Bronchial epithelial cell (primary cell): ENCODE data around the gene NFIA. TPM values are rescaled to one million over a fixed set of nuclear protein-coding genes. Genes with fewer than 3 reads are reported as not detected.

Experiments used
- DNase-seq: peaks from one replicate; pipeline ENCODE4 v3.0.0-alpha.2; 2010; ENCODE audit warnings: low read depth
- FAIRE-seq: peaks from 2 replicates; lab custom pipeline; 2011; peaks lifted over from hg19 to GRCh38; lab: Jason Lieb, UNC
- H3K27me3 ChIP-seq: 2 replicates; pipeline ENCODE4 v1.5.1; 2011; ENCODE audit warnings: low read length; ENCODE audit not compliant: control insufficient read depth, insufficient read depth
- H3K36me3 ChIP-seq: 2 replicates; pipeline ENCODE4 v1.5.1; 2011; ENCODE audit warnings: low read length; ENCODE audit not compliant: control insufficient read depth, insufficient read depth
- H3K4me3 ChIP-seq: 2 replicates; pipeline ENCODE4 v1.5.1; 2011; ENCODE audit warnings: mild to moderate bottlenecking, low read depth, low read length, control low read depth
- CTCF ChIP-seq: IDR thresholded peaks from 2 replicates; pipeline ENCODE4 v1.5.1; 2011; ENCODE audit warnings: mild to moderate bottlenecking, moderate library complexity, low read length, control low read depth, inconsistent platforms; ENCODE audit not compliant: insufficient read depth, severe bottlenecking
- total RNA-seq: library from RNA; depleted of rRNA; stranded (reverse); fragments of >200 nt; gene quantifications from 2 replicates; pipeline ENCODE4 v1.2.1, GENCODE V29; 2014

NFIA gene
- total RNA-seq, 1 donor from 2014 or later, result 7.4 TPM

- no peaks in the 10 kb centered on the region for H3K36me3 ChIP-seq
- FAIRE-seq, result no peak
- no peak for DNase-seq
- no peaks in the 10 kb centered on the region for H3K27me3 ChIP-seq
- TF ChIP-seq CTCF, result no peak
- no peak overlapping the region for H3K4me3 ChIP-seq
These were observed 315.1 kb downstream of the NFIA start for GRCh38 chr1:61397495-61397894.

GRCh38 chr1:61397935-61398334, 315.6 kb downstream of the NFIA start:
- DNase-seq (no peak), FAIRE-seq (no peak)
- TF ChIP-seq CTCF, result no peak

GRCh38 chr1:61399199-61399598, 316.8 kb downstream of the NFIA start:
- DNase-seq, result no peak

More at GRCh38 chr1:61397935-61398334, 315.6 kb downstream of the NFIA start:
- Histone ChIP-seq H3K36me3 (no peaks in the 10 kb centered on the region), H3K4me3 (no peak overlapping the region), H3K27me3 (no peaks in the 10 kb centered on the region)

GRCh38 chr1:61400131-61400770, 317.9 kb downstream of the NFIA start:
- Histone ChIP-seq H3K27me3 (no peaks in the 10 kb centered on the region), H3K36me3 (peaks cover 2% of the 10 kb centered on the region), H3K4me3 (no peak overlapping the region)
- FAIRE-seq (no peak), DNase-seq (no peak)
- TF ChIP-seq CTCF, result no peak

More at GRCh38 chr1:61399199-61399598, 316.8 kb downstream of the NFIA start:
- no peak for FAIRE-seq
- H3K36me3 ChIP-seq, result peaks cover 2% of the 10 kb centered on the region
- no peak overlapping the region for H3K4me3 ChIP-seq
- TF ChIP-seq CTCF, result no peak
- no peaks in the 10 kb centered on the region for H3K27me3 ChIP-seq

- DNase-seq, result no peak
- Histone ChIP-seq H3K4me3 (no peak overlapping the region), H3K36me3 (peaks cover 2% of the 10 kb centered on the region), H3K27me3 (no peaks in the 10 kb centered on the region)
- FAIRE-seq, result no peak
- TF ChIP-seq CTCF, result no peak
These were observed 318.6 kb downstream of the NFIA start for GRCh38 chr1:61400997-61401396.
